T-helper 17 cell (primary cell): ENCODE data around the gene DIO3. TPM values are rescaled to one million over a fixed set of nuclear protein-coding genes. Genes with fewer than 3 reads are reported as not detected.

Source experiments
- ATAC-seq: fragments of 150-1000 bp; cut with Tn5 transposase; 2 replicates; pipeline ENCODE4 v1.10.0; 2021; ENCODE audit warnings: mild to moderate bottlenecking, moderate library complexity
- DNase-seq, 3 donors: peaks; one replicate each; pipeline versions ENCODE4 v3.0.0 to v3.0.0-alpha.2; 2020 to 2021
- H3K9me3 ChIP-seq: one replicate; pipeline ENCODE4 v1.7.0; 2013; ENCODE audit warnings: low read length, mild to moderate bottlenecking; ENCODE audit not compliant: control insufficient read depth, poor library complexity, severe bottlenecking
- H3K27ac Mint-ChIP-seq: one replicate; pipeline ENCODE4 v1.8.0; 2022; ENCODE audit warnings: mild to moderate bottlenecking, moderate library complexity, mixed read lengths
- H3K27me3 Mint-ChIP-seq: one replicate; pipeline ENCODE4 v1.8.0; 2022; ENCODE audit warnings: mixed read lengths
- H3K36me3 Mint-ChIP-seq: one replicate; pipeline ENCODE4 v1.8.0; 2022; ENCODE audit warnings: low read depth, mixed read lengths
- H3K4me1 Mint-ChIP-seq: one replicate; pipeline ENCODE4 v1.8.0; 2022; ENCODE audit warnings: mild to moderate bottlenecking, mixed read lengths
- H3K4me3 Mint-ChIP-seq: one replicate; pipeline ENCODE4 v1.8.0; 2022; ENCODE audit warnings: mild to moderate bottlenecking, moderate library complexity, mixed read lengths
- total RNA-seq, 4 donors: library from RNA in 2 of 4; stranded (reverse) in 2 of 4; gene quantifications; one replicate each; pipeline ENCODE4 v1.2.3 and lab custom pipeline; 2022 to 2026

DIO3 gene
- total RNA-seq: not detected
- 0 reads per million in 2 donors for total RNA-seq (lab: John Stamatoyannopoulos, UW)

DNA sequence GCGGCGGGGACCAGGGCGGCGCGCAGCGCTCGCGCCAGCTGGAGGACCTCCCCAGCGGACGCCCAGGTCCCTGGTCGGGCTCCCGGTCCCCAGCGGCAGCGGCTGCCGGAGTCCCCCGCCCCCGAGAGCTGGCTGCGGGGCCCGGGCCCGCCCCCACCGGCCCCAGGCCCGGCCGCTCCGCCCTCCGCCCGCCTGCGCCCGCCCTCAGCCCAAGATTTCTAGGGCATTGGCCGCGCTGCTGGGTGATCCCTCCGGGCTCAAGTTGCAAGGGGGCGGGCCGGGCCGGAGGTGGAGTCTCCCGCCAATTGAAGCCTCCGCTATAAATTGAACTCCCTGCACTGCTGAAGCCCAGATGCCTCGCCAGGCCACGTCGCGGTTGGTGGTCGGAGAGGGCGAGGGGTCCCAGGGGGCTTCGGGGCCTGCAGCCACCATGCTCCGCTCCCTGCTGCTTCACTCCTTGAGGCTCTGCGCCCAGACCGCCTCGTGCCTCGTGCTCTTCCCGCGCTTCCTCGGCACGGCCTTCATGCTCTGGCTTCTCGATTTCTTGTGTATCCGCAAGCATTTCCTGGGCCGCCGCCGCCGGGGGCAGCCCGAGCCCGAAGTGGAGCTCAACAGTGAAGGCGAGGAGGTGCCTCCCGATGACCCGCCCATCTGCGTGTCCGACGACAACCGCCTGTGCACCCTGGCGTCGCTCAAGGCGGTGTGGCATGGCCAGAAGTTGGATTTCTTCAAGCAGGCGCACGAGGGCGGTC lies at the start of gene DIO3:
Gene DIO3 (plus strand): TSS at position 351 of the 752 bp plus-strand sequence.
- peaks cover 15% of the 10 kb centered on the region for H3K4me1 Mint-ChIP-seq
- H3K27me3 Mint-ChIP-seq: peaks cover 67% of the 10 kb centered on the region
- DNase-seq (no peak), ATAC-seq (no peak)
- H3K36me3 Mint-ChIP-seq: peaks cover 9% of the 10 kb centered on the region
- H3K27ac Mint-ChIP-seq: no peak within 1 kb of the TSS
- H3K9me3 ChIP-seq: no peaks in the 10 kb centered on the region
- no peak within 1 kb of the TSS for H3K4me3 Mint-ChIP-seq

DNA sequence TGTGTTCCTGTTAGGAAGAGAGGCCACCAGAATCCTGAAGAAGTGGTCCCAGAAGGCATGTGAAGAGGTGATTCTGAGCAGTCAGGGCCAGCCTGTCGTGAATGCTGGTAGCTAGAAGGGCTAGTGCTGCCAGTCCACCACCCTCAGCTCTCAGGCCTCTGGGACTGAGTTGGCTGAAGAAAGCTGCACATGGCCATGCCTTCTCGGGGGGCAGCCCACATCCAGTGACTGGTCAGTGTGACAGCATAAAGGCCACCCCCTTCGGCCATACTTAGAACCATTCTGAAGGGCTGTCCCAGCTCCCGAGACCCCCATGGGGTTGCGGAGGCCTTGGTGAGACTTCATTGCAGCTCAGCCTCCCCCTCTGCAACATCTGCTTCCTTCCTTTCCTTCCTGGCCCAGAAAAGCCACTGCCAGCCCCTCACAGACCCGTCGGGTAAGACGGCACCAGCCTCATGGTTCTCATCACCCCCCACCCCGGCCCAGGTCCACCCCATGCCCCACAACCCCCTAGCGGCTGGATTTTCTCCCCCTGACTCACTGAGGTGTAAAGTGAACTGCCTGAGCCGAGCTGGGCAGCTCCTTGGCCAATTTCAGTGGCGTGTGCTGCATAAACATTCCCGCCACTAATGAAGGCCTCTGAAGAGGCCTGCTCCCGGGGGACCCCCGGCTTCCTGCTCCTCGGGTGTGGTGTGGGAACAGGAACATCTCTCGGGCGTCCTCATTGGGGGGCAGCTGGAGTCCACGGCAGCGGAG lies 49.5 kb upstream of the DIO3 start:
- H3K9me3 ChIP-seq: no peaks in the 10 kb centered on the region
- H3K36me3 Mint-ChIP-seq: peaks cover 4% of the 10 kb centered on the region
- H3K27ac Mint-ChIP-seq: no peak overlapping the region
- no peaks in the 10 kb centered on the region for H3K4me1 Mint-ChIP-seq
- no peak overlapping the region for H3K4me3 Mint-ChIP-seq
- ATAC-seq (no peak), DNase-seq (no peak)
- no peaks in the 10 kb centered on the region for H3K27me3 Mint-ChIP-seq

DNA sequence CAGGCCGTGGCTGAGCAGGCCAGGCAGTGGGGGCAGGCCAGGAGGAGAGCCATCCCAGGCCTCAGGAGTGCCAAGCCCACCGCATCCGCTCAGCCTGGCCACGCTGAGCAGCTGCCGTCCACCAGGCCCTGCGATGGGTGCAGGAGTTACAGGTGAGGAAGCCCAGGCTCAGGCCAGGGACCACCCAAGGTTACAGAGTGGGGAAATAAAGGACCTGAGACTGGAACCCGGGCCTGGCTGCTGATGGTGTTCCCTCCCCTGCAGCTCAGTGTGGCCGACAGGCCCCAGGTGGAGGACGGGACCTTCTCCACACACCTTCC lies 49.0 kb upstream of the DIO3 start:
- Mint-ChIP-seq H3K36me3 (peaks cover 4% of the 10 kb centered on the region), H3K4me3 (no peak overlapping the region), H3K27me3 (no peaks in the 10 kb centered on the region), H3K4me1 (no peaks in the 10 kb centered on the region), H3K27ac (no peak overlapping the region)
- no peaks in the 10 kb centered on the region for H3K9me3 ChIP-seq
- ATAC-seq (no peak), DNase-seq (no peak)

DNA sequence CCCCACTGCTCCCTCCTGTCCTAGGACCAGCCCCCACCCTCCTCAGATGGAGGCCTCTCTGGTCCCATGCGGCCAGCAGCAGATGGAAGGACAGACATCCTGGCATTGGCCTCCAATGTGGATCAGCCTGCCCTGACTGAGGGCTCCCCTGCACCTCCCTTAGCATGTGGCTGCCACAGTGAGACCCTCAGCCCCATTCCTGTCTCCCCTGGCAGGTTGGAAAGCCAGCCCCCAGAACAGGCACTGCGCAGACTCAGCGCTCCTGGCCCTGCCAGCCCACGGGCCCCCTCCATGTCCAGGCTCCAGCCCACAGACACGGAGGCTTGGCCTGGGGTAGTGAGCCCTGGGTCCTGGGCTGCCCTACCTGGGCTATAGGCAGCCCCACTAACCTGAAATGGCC lies 47.2 kb upstream of the DIO3 start:
- Mint-ChIP-seq H3K4me1 (no peaks in the 10 kb centered on the region), H3K36me3 (peaks cover 4% of the 10 kb centered on the region), H3K4me3 (no peak overlapping the region), H3K27me3 (no peaks in the 10 kb centered on the region), H3K27ac (no peak overlapping the region)
- no peaks in the 10 kb centered on the region for H3K9me3 ChIP-seq
- DNase-seq (no peak), ATAC-seq (no peak)

DNA sequence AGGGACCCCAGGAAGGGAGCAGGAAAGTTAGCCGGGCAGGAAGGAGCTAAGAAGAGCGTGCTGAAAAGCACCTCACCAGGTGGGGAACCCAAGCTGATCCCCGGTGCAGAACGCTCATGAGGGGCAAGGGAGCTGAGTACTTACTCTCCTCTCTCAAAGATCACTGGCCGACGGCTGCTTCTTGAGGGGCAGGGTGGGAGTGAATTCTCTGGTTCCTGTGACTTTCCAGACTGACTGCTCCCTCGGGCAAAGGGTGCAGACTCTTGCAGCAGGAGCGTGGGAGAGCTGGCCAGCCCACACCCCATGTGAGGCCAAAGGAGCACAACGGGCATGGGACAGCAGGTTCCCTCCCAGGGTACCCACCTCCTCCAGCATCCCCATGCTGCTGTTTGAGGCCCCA lies 44.9 kb upstream of the DIO3 start:
- ATAC-seq: no peak

DNA sequence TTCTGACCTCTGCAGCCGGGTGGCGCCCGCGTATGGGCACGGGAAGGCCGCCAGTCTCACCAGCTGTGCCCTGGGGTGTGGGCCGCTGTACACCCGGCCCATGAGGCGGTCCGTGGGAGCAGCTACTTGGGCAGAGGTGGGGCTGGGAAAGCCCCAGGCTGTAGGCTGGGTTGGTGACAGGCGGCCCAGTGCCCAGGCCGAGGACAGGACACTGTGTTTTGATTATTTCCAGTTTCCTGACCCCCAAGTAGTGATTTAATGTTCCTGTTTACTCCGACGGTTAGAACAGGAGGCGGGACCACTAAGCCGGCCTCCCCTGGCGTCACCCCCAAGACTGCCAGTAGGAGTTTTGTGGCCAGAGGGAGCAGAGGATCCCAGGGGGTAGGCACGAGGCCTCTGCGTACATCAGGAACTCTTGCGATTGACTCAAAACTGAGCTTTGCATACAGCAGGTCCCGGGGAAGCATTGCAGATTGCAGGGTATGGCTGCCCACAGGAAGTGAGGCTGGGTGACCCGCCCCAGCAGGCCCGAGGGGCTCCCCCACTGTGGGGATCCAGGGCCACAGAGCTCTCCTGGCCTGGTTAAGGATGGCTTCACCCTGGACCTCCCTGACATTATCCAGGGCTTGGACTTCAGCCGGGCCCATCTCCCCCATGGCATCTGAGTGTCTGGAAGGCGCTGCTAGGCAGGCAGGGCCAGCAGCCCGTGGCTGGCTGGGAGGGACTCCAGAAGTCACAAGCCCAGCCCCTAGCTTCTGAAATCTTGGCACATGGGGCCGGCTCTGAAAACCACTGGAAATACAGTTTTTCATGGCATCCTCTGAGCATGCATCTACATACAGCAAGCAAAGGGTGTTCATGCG lies 42.5 kb upstream of the DIO3 start:
- H3K4me3 Mint-ChIP-seq: no peak overlapping the region
- DNase-seq (no peak), ATAC-seq (no peak)
- H3K9me3 ChIP-seq: no peaks in the 10 kb centered on the region
- H3K36me3 Mint-ChIP-seq: peaks cover 4% of the 10 kb centered on the region
- no peak overlapping the region for H3K27ac Mint-ChIP-seq
- no peaks in the 10 kb centered on the region for H3K27me3 Mint-ChIP-seq
- H3K4me1 Mint-ChIP-seq: no peaks in the 10 kb centered on the region

More for the DNA sequence above, 44.9 kb upstream of the DIO3 start:
- DNase-seq: no peak
- Mint-ChIP-seq H3K27ac (no peak overlapping the region), H3K4me1 (no peaks in the 10 kb centered on the region), H3K4me3 (no peak overlapping the region), H3K36me3 (peaks cover 4% of the 10 kb centered on the region), H3K27me3 (no peaks in the 10 kb centered on the region)
- H3K9me3 ChIP-seq: no peaks in the 10 kb centered on the region

DNA sequence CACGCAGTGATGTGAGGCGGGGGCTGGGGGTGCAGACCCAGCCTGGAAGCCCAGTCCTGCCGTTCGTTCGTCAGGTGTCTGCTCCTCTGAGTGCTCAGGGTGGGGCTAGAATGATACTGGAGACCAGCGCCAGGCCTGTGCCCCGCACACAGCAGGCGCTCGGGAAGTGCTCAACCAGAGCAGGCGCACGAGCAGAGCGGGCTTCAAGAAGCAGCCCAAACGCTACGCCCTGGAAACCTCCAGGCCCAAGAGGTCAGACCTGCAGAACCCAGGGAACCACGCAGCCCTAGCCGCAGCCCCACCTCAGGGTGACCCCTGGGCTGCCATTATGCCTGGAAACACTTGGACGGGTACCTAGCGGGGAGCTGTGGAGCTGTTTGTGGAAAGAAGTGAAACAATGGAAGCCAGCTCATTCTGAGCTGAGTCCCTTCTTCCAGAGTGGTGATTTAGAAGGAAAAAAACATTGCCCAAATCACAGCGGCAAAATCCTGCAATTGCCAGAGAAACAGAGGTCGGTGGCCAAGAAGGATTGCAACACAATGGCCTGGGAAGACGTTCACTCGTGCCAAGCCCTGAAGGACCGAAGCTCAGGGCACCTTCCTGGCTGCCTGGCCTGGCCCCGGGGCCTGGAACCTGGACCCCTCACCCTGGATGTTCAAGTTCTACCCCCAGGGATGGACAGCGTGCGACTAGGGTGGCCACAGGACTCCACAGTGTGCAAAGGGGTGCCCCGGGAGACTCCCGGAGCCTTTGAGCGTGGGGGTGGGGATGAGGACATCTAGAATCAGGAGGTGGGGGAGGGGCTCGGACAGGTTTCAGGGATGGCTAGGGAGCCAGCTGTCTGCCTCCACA lies 40.4 kb upstream of the DIO3 start:
- no peaks in the 10 kb centered on the region for H3K27me3 Mint-ChIP-seq
- ATAC-seq (no peak), DNase-seq (no peak)
- peaks cover 4% of the 10 kb centered on the region for H3K36me3 Mint-ChIP-seq
- H3K4me3 Mint-ChIP-seq: no peak overlapping the region
- H3K9me3 ChIP-seq: no peaks in the 10 kb centered on the region
- no peaks in the 10 kb centered on the region for H3K4me1 Mint-ChIP-seq
- H3K27ac Mint-ChIP-seq: no peak overlapping the region

DNA sequence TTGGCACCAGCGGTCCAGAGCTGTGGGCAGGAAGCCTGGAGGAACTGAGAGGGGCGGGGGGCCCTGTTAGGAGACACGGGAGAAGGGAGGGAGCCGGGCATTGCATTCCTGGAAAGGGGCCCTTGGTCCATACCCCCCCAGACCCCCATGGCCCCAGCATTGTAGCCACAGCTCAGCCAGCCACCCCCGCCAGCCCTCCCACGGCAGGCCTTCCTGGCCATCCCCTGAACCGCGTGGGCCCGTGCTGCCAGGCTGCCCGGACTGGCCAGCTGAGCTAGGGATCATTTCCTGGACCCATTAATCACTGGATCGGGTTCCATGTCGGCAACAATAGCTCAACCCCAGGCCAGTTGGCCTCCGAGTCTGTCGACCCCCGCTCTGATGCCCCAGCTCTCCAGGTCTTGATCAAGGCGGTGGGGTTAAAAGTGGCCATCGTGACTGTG lies 39.8 kb upstream of the DIO3 start:
- no peak overlapping the region for H3K4me3 Mint-ChIP-seq
- no peaks in the 10 kb centered on the region for H3K9me3 ChIP-seq
- no peaks in the 10 kb centered on the region for H3K36me3 Mint-ChIP-seq
- DNase-seq: no peak
- no peak for ATAC-seq
- H3K27ac Mint-ChIP-seq: no peak overlapping the region
- H3K4me1 Mint-ChIP-seq: no peaks in the 10 kb centered on the region
- no peaks in the 10 kb centered on the region for H3K27me3 Mint-ChIP-seq

DNA sequence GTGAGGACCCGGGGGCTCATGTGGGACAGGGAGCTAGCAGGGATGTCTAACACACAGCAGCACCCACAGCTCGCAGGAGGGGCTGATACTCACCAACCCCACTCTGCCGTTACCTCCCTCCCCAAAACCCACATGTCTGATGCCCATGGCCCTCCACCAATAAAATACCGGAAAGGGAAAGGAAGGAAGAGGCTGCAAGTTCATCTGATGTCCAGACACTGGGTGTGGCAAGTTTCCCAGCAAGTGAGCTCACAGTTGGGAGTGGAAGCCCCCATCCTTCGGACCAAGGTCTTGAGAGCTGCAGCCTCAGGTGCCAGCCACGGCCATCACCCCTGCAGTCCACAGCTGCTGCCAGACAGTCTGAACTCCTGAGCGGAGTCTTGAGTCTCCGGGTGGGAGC lies 39.3 kb upstream of the DIO3 start:
- no peaks in the 10 kb centered on the region for H3K4me1 Mint-ChIP-seq
- no peaks in the 10 kb centered on the region for H3K36me3 Mint-ChIP-seq

DNA sequence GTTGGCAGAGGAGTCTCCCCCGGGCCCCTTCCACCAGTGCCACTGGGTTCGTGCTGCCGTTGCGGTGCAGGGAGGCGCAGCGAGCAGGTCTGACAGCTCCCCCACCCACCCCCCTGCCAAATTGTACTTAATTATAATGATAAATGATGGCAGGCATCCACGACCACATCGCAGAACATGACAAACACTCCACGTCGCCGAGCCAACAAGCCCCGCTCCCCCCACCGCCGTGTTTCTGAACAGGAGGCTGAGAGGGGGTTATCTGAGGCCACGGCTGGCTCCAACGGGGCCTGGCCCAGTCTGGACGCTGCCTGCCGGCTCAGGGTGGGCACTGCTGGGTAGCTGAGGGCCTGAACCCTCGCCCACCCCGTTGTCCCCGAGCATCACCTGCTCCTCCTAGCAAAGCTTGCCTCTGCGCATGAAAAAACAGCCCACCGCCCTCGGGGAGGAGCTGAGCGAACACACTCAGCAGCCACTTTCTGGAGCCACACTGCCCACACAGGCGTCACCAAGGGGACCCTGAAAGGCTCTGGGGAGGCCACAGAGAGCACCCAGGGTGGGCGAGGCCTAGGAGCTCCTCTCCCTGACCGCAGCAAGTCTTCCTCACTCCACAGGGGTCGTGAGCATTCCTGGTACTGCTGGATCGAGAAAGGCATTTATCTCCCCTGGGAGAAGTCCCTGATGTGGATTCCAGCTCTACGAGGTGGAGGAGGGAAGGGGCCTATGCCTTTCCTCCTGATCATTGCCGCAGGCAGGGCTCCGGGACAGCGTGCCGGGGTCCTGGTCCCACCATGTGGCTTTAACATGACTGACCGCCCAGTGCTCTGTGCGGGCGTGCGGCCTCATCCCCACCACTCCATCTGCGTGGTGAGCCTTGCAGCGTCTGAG lies 35.4 kb upstream of the DIO3 start:
- Mint-ChIP-seq H3K27me3 (peaks cover 12% of the 10 kb centered on the region), H3K4me1 (peaks cover 9% of the 10 kb centered on the region), H3K36me3 (peaks cover 4% of the 10 kb centered on the region), H3K27ac (no peak overlapping the region), H3K4me3 (no peak overlapping the region)
- DNase-seq (no peak), ATAC-seq (no peak)
- no peaks in the 10 kb centered on the region for H3K9me3 ChIP-seq

More for the DNA sequence above, 39.3 kb upstream of the DIO3 start:
- H3K27ac Mint-ChIP-seq: no peak overlapping the region
- no peak overlapping the region for H3K4me3 Mint-ChIP-seq
- ATAC-seq: no peak
- H3K9me3 ChIP-seq: no peaks in the 10 kb centered on the region
- H3K27me3 Mint-ChIP-seq: peaks cover 3% of the 10 kb centered on the region
- DNase-seq: no peak

DNA sequence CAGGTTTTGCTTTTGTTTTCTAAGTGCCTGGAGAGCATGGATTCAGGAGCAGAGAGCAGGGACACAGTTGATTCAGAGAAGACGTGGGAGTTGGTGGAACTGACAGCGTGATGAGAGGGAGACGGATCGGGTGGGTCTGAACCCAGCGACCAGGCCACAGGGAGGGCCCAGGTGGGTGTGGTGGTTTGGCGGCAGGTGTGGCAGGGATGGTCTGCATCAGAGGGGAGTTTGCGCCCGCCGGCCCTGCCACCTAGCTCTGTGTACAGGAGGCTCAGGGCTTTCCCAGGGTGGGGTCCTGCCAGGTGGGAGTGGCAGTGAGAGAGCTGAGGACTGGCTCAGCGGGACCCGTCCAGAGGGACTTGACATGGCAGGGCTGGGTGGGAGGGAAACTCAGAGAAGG lies 33.3 kb upstream of the DIO3 start:
- ATAC-seq (no peak), DNase-seq (no peak)
- no peak overlapping the region for H3K4me3 Mint-ChIP-seq
- H3K27me3 Mint-ChIP-seq: peaks cover 15% of the 10 kb centered on the region
- H3K36me3 Mint-ChIP-seq: peaks cover 4% of the 10 kb centered on the region
- no peaks in the 10 kb centered on the region for H3K9me3 ChIP-seq
- H3K4me1 Mint-ChIP-seq: peaks cover 9% of the 10 kb centered on the region
- no peak overlapping the region for H3K27ac Mint-ChIP-seq

DNA sequence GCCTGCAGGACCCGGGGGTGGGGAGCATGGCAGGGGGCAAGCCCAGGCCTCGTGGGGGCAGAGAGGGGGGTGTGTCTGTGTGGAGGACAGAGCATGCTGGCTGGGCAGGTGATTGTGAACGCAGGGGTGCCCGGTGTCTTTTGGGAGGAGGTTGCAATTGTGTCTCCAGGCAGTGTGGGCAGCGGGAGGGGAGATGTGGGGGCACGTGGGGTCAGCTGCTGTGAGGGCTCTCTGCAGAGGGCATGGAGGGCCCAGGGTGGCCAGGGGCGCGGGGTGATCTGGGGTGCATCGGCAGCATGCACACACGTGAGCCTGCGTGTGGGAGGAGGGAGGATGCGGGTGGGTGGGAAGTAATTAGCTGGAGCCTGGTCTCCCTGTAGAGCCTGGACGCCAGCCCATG lies 32.2 kb upstream of the DIO3 start:
- Mint-ChIP-seq H3K4me3 (no peak overlapping the region), H3K36me3 (peaks cover 4% of the 10 kb centered on the region), H3K4me1 (peaks cover 11% of the 10 kb centered on the region), H3K27ac (no peak overlapping the region), H3K27me3 (peaks cover 22% of the 10 kb centered on the region)
- H3K9me3 ChIP-seq: no peaks in the 10 kb centered on the region
- DNase-seq (no peak), ATAC-seq (no peak)
